NCI-H526 treated with DMSO at 0.1 percent for 48 hours (cell line): ENCODE data around the gene LRRTM1.

ENCODE experiments used
- DNase-seq: peaks from one replicate; lab custom pipeline; 2025; lab: John Stamatoyannopoulos, UW

Gene LRRTM1

GRCh38 chr2:80302314-80303005 is 2.1 kb downstream of the LRRTM1 start:
- no peak for DNase-seq

- no peak for DNase-seq
Measured at GRCh38 chr2:80302001-80302313, 2.6 kb downstream of the LRRTM1 start.

- no peak for DNase-seq
Measured at GRCh38 chr2:80300954-80301353, 3.6 kb downstream of the LRRTM1 start.

- no peak for DNase-seq
Measured at GRCh38 chr2:80300346-80300745, 4.2 kb downstream of the LRRTM1 start.

- DNase-seq: no peak
Measured at GRCh38 chr2:80299661-80300060, 4.9 kb downstream of the LRRTM1 start.

GRCh38 chr2:80298954-80299353 is 5.6 kb downstream of the LRRTM1 start:
- no peak for DNase-seq

GRCh38 chr2:80293039-80293438 is 11.5 kb downstream of the LRRTM1 start:
- no peak for DNase-seq

- no peak for DNase-seq
Measured at GRCh38 chr2:80292474-80292873, 12.1 kb downstream of the LRRTM1 start.

- no peak for DNase-seq
Measured at GRCh38 chr2:80291656-80292055, 12.9 kb downstream of the LRRTM1 start.

GRCh38 chr2:80288576-80288975 is 16.0 kb downstream of the LRRTM1 start:
- DNase-seq: no peak

GRCh38 chr2:80281049-80281448 is 23.5 kb downstream of the LRRTM1 start:
- DNase-seq: no peak

- no peak for DNase-seq
Measured at GRCh38 chr2:80280598-80280997, 24.0 kb downstream of the LRRTM1 start.

GRCh38 chr2:80269806-80270205 is 34.7 kb downstream of the LRRTM1 start:
- DNase-seq: peak; percentile 39

- DNase-seq: no peak
Measured at GRCh38 chr2:80266231-80266630, 38.3 kb downstream of the LRRTM1 start.

GRCh38 chr2:80259292-80259691 is 45.3 kb downstream of the LRRTM1 start:
- no peak for DNase-seq

GRCh38 chr2:80258793-80259192 is 45.8 kb downstream of the LRRTM1 start:
- DNase-seq: no peak

GRCh38 chr2:80258341-80258740 is 46.2 kb downstream of the LRRTM1 start:
- no peak for DNase-seq

GRCh38 chr2:80257450-80257849 is 47.1 kb downstream of the LRRTM1 start:
- no peak for DNase-seq

GRCh38 chr2:80256782-80257167 is 47.8 kb downstream of the LRRTM1 start:
- DNase-seq: no peak

GRCh38 chr2:80255918-80256781 is 48.4 kb downstream of the LRRTM1 start:
- no peak for DNase-seq

- no peak for DNase-seq
Measured at GRCh38 chr2:80252294-80252986, 52.1 kb downstream of the LRRTM1 start.
